Kidney (tissue), 14 donors: Measurements from ENCODE around the gene SLC35F2. TPM values are rescaled to one million over a fixed set of nuclear protein-coding genes. Genes with fewer than 3 reads are reported as not detected.

Experiments
- DNase-seq, 5 donors: peaks; one replicate each; pipeline ENCODE4 v3.0.0-alpha.2; 2013 to 2020
- FAIRE-seq: peaks from 2 replicates; lab custom pipeline; 2012; peaks lifted over from hg19 to GRCh38; lab: Jason Lieb, UNC
- H3K27ac ChIP-seq, 2 donors: one replicate each; pipeline ENCODE4 v1.7.0; 2013; ENCODE audit warnings: low read depth in 2 of 2, low read length in 2 of 2, inconsistent platforms in 1 of 2
- H3K27me3 ChIP-seq: one replicate; pipeline ENCODE4 v1.7.1; 2013; ENCODE audit warnings: low read length, inconsistent platforms; ENCODE audit not compliant: control insufficient read depth, insufficient read depth
- H3K36me3 ChIP-seq, 3 donors: one replicate each; pipeline versions ENCODE4 v1.7.0 to v1.7.1; 2013; ENCODE audit warnings: low read length in 3 of 3, control low read depth in 1 of 3, inconsistent platforms in 1 of 3; ENCODE audit not compliant: insufficient read depth in 3 of 3, control insufficient read depth in 2 of 3
- H3K4me1 ChIP-seq, 3 donors: one replicate each; pipeline versions ENCODE4 v1.7.0 to v1.7.1; 2013; ENCODE audit warnings: low read length in 3 of 3, inconsistent platforms in 1 of 3, low read depth in 1 of 3; ENCODE audit not compliant: control insufficient read depth in 2 of 3, insufficient read depth in 2 of 3
- H3K4me3 ChIP-seq, 3 donors: one replicate each; pipeline versions ENCODE4 v1.7.0 to v1.8.1; 2013; ENCODE audit warnings: low read length in 3 of 3, control low read depth in 1 of 3, inconsistent platforms in 1 of 3
- H3K9ac ChIP-seq, 3 donors: one replicate each; pipeline versions ENCODE4 v1.7.0 to v1.7.1; 2013; ENCODE audit warnings: low read length in 3 of 3, control low read depth in 1 of 3, inconsistent platforms in 1 of 3
- H3K9me3 ChIP-seq, 3 donors: one replicate each; pipeline versions ENCODE4 v1.7.0 to v1.7.1; 2013; ENCODE audit warnings: low read length in 3 of 3, control low read depth in 1 of 3, inconsistent platforms in 1 of 3; ENCODE audit not compliant: control insufficient read depth in 2 of 3, insufficient read depth in 1 of 3
- intact Hi-C: fragments of 100-400 bp; cut with DNase I; formaldehyde crosslinking; loops from one replicate; pipeline ENCODE4 v1.11.1; 2022
- polyA plus RNA-seq: library from polyadenylated mRNA; stranded (reverse); fragments of 350-450 nt; fragmentation: Illumina TruSeq; extraction: RNeasy Lipid Tissue Mini Kit (QIAGEN cat#74804); gene quantifications from one replicate; pipeline ENCODE4 v1.2.3, GENCODE V29; 2014; ENCODE audit warnings: low read depth, low replicate concordance; ENCODE audit not compliant: insufficient read depth
- total RNA-seq: library from RNA; stranded (reverse); fragmentation: NEBNext Ultra II Directional; extraction: Animal tissue kit (Norgen Biotek cat#: 25700); gene quantifications from one replicate; pipeline ENCODE4 v1.2.1, GENCODE V29; 2021
- TF ChIP-seq, protein P1 (sequence below): IDR thresholded peaks from 3 replicates; pipeline ENCODE4 v1.5.1; 2012; ENCODE audit warnings: mild to moderate bottlenecking, moderate library complexity, borderline replicate concordance; ENCODE audit not compliant: insufficient read depth; ENCODE audit errors: extremely low read depth
- donor health status: control.
- donor health status: control.
- donor health status: control.
- donor health status: control.
- donor health status: control.
- donor health status: DM: yes; HTN: yes; CAD: no.
- donor health status: Normal renal cell carcinoma (clear cell type).

Gene SLC35F2
- total and polyA plus RNA-seq, 2 donors from 2014 or later = 10.2 to 16.6 TPM

DNA sequence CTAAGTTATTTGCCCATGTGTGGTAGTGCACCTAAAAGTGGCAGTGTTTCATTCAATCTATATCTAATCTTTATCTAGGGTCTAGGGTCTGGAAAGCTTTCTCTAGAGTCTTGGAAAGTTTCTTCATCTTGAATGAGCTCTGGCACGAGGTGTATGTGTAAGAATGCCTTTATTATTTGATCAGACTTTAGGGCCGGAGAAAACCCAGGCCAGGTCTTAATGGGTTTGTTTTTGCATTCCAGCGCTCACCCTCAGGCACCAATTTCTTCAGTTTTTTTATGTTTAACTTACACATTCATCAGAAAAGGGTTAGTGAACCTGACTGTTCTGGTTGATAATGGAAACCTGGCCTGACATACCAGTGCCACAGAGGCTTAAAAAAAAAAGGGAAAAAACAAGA, 78.5 kb downstream of the SLC35F2 start:
- no peak overlapping the region for H3K9ac ChIP-seq
- no peaks in the 10 kb centered on the region for H3K36me3 ChIP-seq
- no peak for FAIRE-seq
- no peak overlapping the region for H3K4me3 ChIP-seq
- intact Hi-C loops = no loop called here
- TF ChIP-seq, protein P1, sequence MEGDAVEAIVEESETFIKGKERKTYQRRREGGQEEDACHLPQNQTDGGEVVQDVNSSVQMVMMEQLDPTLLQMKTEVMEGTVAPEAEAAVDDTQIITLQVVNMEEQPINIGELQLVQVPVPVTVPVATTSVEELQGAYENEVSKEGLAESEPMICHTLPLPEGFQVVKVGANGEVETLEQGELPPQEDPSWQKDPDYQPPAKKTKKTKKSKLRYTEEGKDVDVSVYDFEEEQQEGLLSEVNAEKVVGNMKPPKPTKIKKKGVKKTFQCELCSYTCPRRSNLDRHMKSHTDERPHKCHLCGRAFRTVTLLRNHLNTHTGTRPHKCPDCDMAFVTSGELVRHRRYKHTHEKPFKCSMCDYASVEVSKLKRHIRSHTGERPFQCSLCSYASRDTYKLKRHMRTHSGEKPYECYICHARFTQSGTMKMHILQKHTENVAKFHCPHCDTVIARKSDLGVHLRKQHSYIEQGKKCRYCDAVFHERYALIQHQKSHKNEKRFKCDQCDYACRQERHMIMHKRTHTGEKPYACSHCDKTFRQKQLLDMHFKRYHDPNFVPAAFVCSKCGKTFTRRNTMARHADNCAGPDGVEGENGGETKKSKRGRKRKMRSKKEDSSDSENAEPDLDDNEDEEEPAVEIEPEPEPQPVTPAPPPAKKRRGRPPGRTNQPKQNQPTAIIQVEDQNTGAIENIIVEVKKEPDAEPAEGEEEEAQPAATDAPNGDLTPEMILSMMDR = no peak
- peaks cover 0 to 2% (median 0%) of the 10 kb centered on the region in 3 donors for H3K4me1 ChIP-seq
- peak overlapping the region; percentile 0 to 53 for H3K27ac ChIP-seq
- no peaks in the 10 kb centered on the region for H3K9me3 ChIP-seq
- peak in 3 of 5 donors; percentile 30 to 64 (median 59) for DNase-seq
- no peaks in the 10 kb centered on the region for H3K27me3 ChIP-seq

DNA sequence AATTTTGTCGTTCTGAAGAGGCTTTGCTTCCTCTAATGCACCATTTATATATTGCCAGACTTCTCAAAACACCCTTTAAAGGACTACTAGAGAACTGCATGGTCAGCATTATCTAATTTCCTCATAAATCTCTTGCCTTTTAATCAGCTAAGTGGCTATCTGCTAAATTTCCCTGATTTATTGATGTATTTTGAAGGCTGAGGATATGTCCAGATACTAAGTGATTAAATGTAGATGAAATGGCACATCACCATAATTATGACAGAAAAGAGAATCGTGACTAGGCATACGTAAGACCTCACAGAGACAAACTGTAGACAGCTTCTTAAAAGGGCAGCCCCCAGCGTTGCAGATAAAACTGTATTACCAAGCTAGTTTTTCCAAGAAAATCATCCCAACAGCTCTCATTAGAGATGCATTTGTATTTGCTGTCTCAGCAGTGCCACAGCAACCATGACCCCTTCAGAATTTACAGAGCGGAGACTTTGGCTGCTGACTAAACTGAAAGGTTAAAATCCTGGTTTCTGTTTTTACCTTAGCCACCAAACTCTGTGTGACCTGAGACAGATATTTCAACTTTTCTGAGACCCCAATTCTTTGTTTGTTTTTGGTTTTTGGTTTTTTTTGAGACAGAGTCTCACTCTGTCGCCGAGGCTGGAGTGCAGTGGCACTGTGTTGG, 79.6 kb downstream of the SLC35F2 start:
- Histone ChIP-seq H3K9ac (no peak overlapping the region), H3K27ac (no peak overlapping the region), H3K4me3 (no peak overlapping the region), H3K4me1 (peaks cover 0 to 2% (median 0%) of the 10 kb centered on the region in 3 donors), H3K36me3 (no peaks in the 10 kb centered on the region), H3K9me3 (no peaks in the 10 kb centered on the region), H3K27me3 (no peaks in the 10 kb centered on the region)
- DNase-seq = peak in 2 of 5 donors; percentile 20 to 27
- intact Hi-C loops = no loop called here
- FAIRE-seq = no peak
- TF ChIP-seq, protein P1 = no peak

DNA sequence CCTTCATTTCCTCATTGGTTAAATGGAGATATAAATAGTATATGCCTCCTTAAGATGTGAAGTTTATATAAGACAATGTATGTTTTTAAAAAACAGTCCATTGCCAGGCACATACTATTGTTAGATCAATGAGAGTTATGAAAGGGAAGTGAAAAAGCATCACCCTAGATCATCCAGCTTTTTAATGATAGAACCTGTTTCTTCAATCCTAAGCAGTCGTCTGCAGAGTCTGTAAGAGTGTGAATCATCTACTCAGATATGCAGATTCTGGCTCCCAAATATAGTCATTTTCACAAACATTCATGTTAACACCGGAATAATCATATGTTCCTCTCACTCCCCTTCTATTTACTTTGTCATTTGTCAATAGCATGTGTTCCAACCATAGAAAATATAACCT, 81.5 kb downstream of the SLC35F2 start:
- Histone ChIP-seq H3K4me3 (no peak overlapping the region), H3K36me3 (no peaks in the 10 kb centered on the region), H3K9me3 (no peaks in the 10 kb centered on the region), H3K27ac (no peak overlapping the region), H3K4me1 (peaks cover 0 to 2% (median 0%) of the 10 kb centered on the region in 3 donors), H3K9ac (no peak overlapping the region), H3K27me3 (no peaks in the 10 kb centered on the region)
- FAIRE-seq (no peak), DNase-seq (no peak)
- intact Hi-C loops = no loop called here
- TF ChIP-seq, protein P1 = no peak
